Measurements from ENCODE around the gene CIRBP. TPM values are rescaled to one million over a fixed set of nuclear protein-coding genes. Genes with fewer than 3 reads are reported as not detected.

The CIRBP gene
- total and polyA plus RNA-seq, 2 of the 13 experiments (the other 11 are each of a cell fraction or from before 2014, with no cell fraction given): 133 to 140 TPM

DNA sequence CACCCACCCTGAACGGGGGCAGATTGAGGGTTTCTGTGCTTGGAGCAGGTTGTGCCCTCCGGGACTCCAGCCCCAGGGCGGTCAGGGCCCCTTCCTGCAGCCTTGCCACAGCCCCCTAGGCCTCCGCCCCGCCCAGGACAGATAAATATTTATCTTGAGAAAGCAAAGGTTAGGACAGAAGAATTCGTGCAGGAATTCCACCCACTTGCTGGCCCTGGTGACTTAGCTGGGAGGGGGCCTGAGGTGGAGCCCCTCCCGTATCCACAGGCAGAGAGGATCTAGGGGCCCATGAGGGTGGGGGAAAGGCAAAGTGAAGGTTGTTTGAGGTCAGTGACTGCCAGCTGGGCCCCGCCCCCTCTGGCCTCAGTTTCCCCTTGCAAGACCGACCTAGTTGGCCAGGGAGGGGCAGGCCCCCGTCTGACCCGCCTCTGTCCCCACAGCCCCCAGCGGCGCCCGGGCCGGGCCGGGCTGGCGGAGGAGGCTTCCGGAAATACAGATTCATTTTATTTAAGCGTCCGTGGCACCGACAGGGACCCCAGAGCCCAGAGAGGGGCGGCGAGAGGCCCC, 15.5 kb upstream of the CIRBP start (continued):
- no peak for TF ChIP-seq ZNF280D (CRISPR knock-in tag; IDR thresholded peaks at IDR 0.05)
- no peak for TF ChIP-seq ZNF205 (CRISPR knock-in tag; IDR thresholded peaks at IDR 0.05)
- peak; percentile 79 for TF ChIP-seq ASH2L (IDR thresholded peaks at IDR 0.05; ENCODE audit: insufficient read length, low read depth, low read length)
- peak; percentile 26; the same call in 1 of the 2 replicates for TF ChIP-seq FOXK1 (CRISPR knock-in tag; IDR thresholded peaks at IDR 0.05; ENCODE audit: borderline replicate concordance, low read depth)
- TF ChIP-seq CEBPB (IDR thresholded peaks at IDR 0.05; ENCODE audit: borderline replicate concordance, low read depth, low read length): no peak
- TF ChIP-seq ZNF432 (CRISPR knock-in tag; IDR thresholded peaks at IDR 0.05; ENCODE audit: borderline replicate concordance): no peak
- TF ChIP-seq, protein P1, sequence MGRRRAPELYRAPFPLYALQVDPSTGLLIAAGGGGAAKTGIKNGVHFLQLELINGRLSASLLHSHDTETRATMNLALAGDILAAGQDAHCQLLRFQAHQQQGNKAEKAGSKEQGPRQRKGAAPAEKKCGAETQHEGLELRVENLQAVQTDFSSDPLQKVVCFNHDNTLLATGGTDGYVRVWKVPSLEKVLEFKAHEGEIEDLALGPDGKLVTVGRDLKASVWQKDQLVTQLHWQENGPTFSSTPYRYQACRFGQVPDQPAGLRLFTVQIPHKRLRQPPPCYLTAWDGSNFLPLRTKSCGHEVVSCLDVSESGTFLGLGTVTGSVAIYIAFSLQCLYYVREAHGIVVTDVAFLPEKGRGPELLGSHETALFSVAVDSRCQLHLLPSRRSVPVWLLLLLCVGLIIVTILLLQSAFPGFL (CRISPR knock-in tag; IDR thresholded peaks at IDR 0.05): no peak
- no peak for TF ChIP-seq KAT2B (IDR thresholded peaks at IDR 0.05; ENCODE audit: borderline replicate concordance, low read depth, low read length)
- TF ChIP-seq ZNF33A (CRISPR knock-in tag; IDR thresholded peaks at IDR 0.05; ENCODE audit: borderline replicate concordance): no peak
- TF ChIP-seq CBFB (CRISPR knock-in tag; IDR thresholded peaks at IDR 0.05): no peak
- TF ChIP-seq ZFYVE20 (CRISPR knock-in tag; IDR thresholded peaks at IDR 0.05; ENCODE audit: borderline replicate concordance, low read depth): no peak
- peak; percentile 59; the same call in 1 of the 2 replicates for TF ChIP-seq ZGPAT (CRISPR knock-in tag; IDR thresholded peaks at IDR 0.05)
- TF ChIP-seq KDM6A (CRISPR knock-in tag; IDR thresholded peaks at IDR 0.05; ENCODE audit: low read depth): peak; percentile 90
- peak; percentile 47; the same call in 1 of the 3 replicates for TF ChIP-seq MXI1 (IDR thresholded peaks at IDR 0.05; ENCODE audit: borderline replicate concordance, low read depth, low read length)
- TF ChIP-seq ZNF746 (CRISPR knock-in tag; IDR thresholded peaks at IDR 0.05): peak; percentile 87
- no peak for TF ChIP-seq ZMAT5 (CRISPR knock-in tag; IDR thresholded peaks at IDR 0.05; ENCODE audit: borderline replicate concordance, low read depth)
- no peak; the same call in 1 of the 2 replicates for TF ChIP-seq CCDC6 (CRISPR knock-in tag; IDR thresholded peaks at IDR 0.05)
- TF ChIP-seq RXRB (CRISPR knock-in tag; IDR thresholded peaks at IDR 0.05; ENCODE audit: borderline replicate concordance): peak; percentile 90; the same call in 1 of the 2 replicates
- no peak for TF ChIP-seq ZZZ3 (CRISPR knock-in tag; IDR thresholded peaks at IDR 0.05; ENCODE audit: borderline replicate concordance)
- TF ChIP-seq HNF1B (CRISPR knock-in tag; IDR thresholded peaks at IDR 0.05): peak; percentile 64
- no peak for TF ChIP-seq ZNF552 (CRISPR knock-in tag; IDR thresholded peaks at IDR 0.05; ENCODE audit: borderline replicate concordance)
- TF ChIP-seq RBAK (CRISPR knock-in tag; IDR thresholded peaks at IDR 0.05): no peak
- no peak for TF ChIP-seq SRY (CRISPR knock-in tag; IDR thresholded peaks at IDR 0.05)

Measured in HepG2 (cell line).